GM12878 (cell line): ENCODE data around the gene EPHB2. TPM values are rescaled to one million over a fixed set of nuclear protein-coding genes. Genes with fewer than 3 reads are reported as not detected.

ENCODE experiments used
- ATAC-seq: fragments of 200-7000 bp; cut with Tn5 transposase; 3 replicates; pipeline ENCODE4 v1.9.1; 2020; ENCODE audit warnings: mild to moderate bottlenecking, moderate library complexity
- BruUV-seq: library from RNA; stranded (reverse); fragments of 400-500 nt; replicated peaks from 2 replicates; lab custom pipeline; 2021; lab: Mats Ljungman, UMichigan
- CTCF ChIA-PET: fragments of 300-600 bp; sonication (Branson Sonifier 250); formaldehyde crosslinking; extraction: SDS; loops from one replicate; lab custom pipeline; 2021; ENCODE audit warnings: inconsistent platforms; lab: Yijun Ruan, JAX
- POLR2A ChIA-PET: fragments of 350-600 bp; formaldehyde crosslinking; extraction: SDS; loops from one replicate; lab custom pipeline; 2021; ENCODE audit warnings: inconsistent platforms; lab: Charles Lee
- RAD21 ChIA-PET: fragments of 300-600 bp; sonication (Branson Sonifier 250); formaldehyde crosslinking; loops from one replicate; lab custom pipeline; 2023; ENCODE audit warnings: antibody characterized with exemption; ENCODE audit not compliant: unreplicated experiment; lab: Charles Lee
- SMC1A ChIA-PET: fragments of 300-600 bp; sonication (Branson Sonifier 250); formaldehyde crosslinking; loops from one replicate; lab custom pipeline; 2023; ENCODE audit not compliant: unreplicated experiment, uncharacterized antibody; lab: Charles Lee
- DNase-seq: peaks from one replicate; pipeline ENCODE4 v3.0.0-alpha.2; 2011; ENCODE audit warnings: low read depth, low spot score
- FAIRE-seq: peaks from 3 replicates; lab custom pipeline; 2011; peaks lifted over from hg19 to GRCh38; lab: Jason Lieb, UNC
- H2AFZ ChIP-seq: 2 replicates; pipeline ENCODE4 v1.6.0; 2011; ENCODE audit warnings: low read depth, low read length, control low read depth; ENCODE audit not compliant: control insufficient read depth
- H3K27ac ChIP-seq: 2 replicates; pipeline ENCODE4 v1.5.1; 2011; ENCODE audit warnings: control low read depth; ENCODE audit not compliant: control insufficient read depth, insufficient read depth
- H3K27me3 ChIP-seq, 2 experiments: replicated peaks in 1 of 2; 2 replicates each; pipeline versions ENCODE4 v1.6.0 to v1.6.1; 2011; ENCODE audit warnings: low read length in 1 of 2; ENCODE audit not compliant: control insufficient read depth in 2 of 2, insufficient read depth in 2 of 2
- H3K36me3 ChIP-seq, 2 experiments: 2 replicates each; pipeline ENCODE4 v1.5.1; 2011; ENCODE audit warnings: low read length in 1 of 2; ENCODE audit not compliant: control insufficient read depth in 2 of 2, insufficient read depth in 2 of 2
- H3K4me1 ChIP-seq: 2 replicates; pipeline ENCODE4 v1.6.1; 2011; ENCODE audit warnings: mild to moderate bottlenecking, low read length, moderate library complexity, mixed read lengths; ENCODE audit not compliant: control insufficient read depth, insufficient read depth
- H3K4me2 ChIP-seq: 2 replicates; pipeline ENCODE4 v1.6.0; 2011; ENCODE audit warnings: control low read depth; ENCODE audit not compliant: control insufficient read depth, insufficient read depth
- H3K4me3 ChIP-seq: fragments of 200-600 bp; sonication (generic); 2 replicates; pipeline ENCODE4 v1.5.1; 2016
- H3K79me2 ChIP-seq: 2 replicates; pipeline ENCODE4 v1.6.0; 2011; ENCODE audit warnings: low read length; ENCODE audit not compliant: control insufficient read depth, insufficient read depth
- H3K9ac ChIP-seq: 2 replicates; pipeline ENCODE4 v1.8.0; 2011; ENCODE audit warnings: low read length, control low read depth, mixed read lengths; ENCODE audit not compliant: control insufficient read depth, insufficient read depth
- H3K9me3 ChIP-seq: replicated peaks from 3 replicates; pipeline ENCODE4 v1.5.1; 2011; ENCODE audit warnings: mild to moderate bottlenecking, low read length; ENCODE audit not compliant: control insufficient read depth, insufficient read depth
- H4K20me1 ChIP-seq: 2 replicates; pipeline ENCODE4 v1.6.0; 2011; ENCODE audit not compliant: control insufficient read depth, insufficient read depth
- E2F4 ChIP-seq: IDR thresholded peaks from 2 replicates; pipeline ENCODE4 v1.6.1; 2012; ENCODE audit warnings: low read depth, low read length, improper control_type of control experiment
- FOS ChIP-seq: IDR thresholded peaks from 3 replicates; pipeline ENCODE4 v1.6.1; 2011; ENCODE audit warnings: borderline replicate concordance; ENCODE audit not compliant: insufficient read length; ENCODE audit errors: extremely low read depth
- GATAD2B ChIP-seq: fragments of 450-650 bp; conservative IDR thresholded peaks from 2 replicates; pipeline ENCODE4 v1.6.1; 2017; ENCODE audit warnings: low read depth, mild to moderate bottlenecking, moderate library complexity
- NR2F1 ChIP-seq: fragments of 450-650 bp; conservative IDR thresholded peaks from 2 replicates; pipeline ENCODE4 v1.6.1; 2017; ENCODE audit warnings: mild to moderate bottlenecking
- RAD21 ChIP-seq: IDR thresholded peaks from 2 replicates; pipeline ENCODE4 v1.6.1; 2011; ENCODE audit warnings: mild to moderate bottlenecking, low read depth, low read length, moderate library complexity; ENCODE audit not compliant: insufficient read depth
- SUZ12 ChIP-seq: fragments of 200-600 bp; sonication (generic); IDR thresholded peaks from one replicate; pipeline ENCODE4 v1.6.1; 2018; ENCODE audit warnings: antibody characterized with exemption, mild to moderate bottlenecking; ENCODE audit not compliant: unreplicated experiment
- TCF12 ChIP-seq: IDR thresholded peaks from 2 replicates; pipeline ENCODE4 v1.6.1; 2011; ENCODE audit warnings: low read depth, mild to moderate bottlenecking, low read length
- ZNF217 ChIP-seq: fragments of 450-650 bp; IDR thresholded peaks from 2 replicates; pipeline ENCODE4 v1.6.1; 2017; ENCODE audit warnings: antibody characterized with exemption, mild to moderate bottlenecking
- WGBS: methylation state at CpG from one replicate; pipeline ENCODE4 v1.1.6; 2016; ENCODE audit warnings: low lambda C conversion rate; ENCODE audit not compliant: insufficient replicate concordance, insufficient coverage; ENCODE audit errors: missing lambda C conversion rate; 5-methylcytosine and 5-hydroxymethylcytosine counted together
- in situ Hi-C: fragments of 300-500 bp; cut with MboI; formaldehyde crosslinking; loops from 9 replicates; pipeline ENCODE4 v1.14.3; 2018; ENCODE audit warnings: mixed read lengths
- intact Hi-C: fragments of 100-400 bp; cut with micrococcal nuclease; formaldehyde crosslinking; loops from one replicate; pipeline ENCODE4 v1.14.2; 2022; ENCODE audit not compliant: unreplicated experiment
- polyA plus RNA-seq, 11 experiments: library from polyadenylated mRNA; depleted of rRNA in 4 of 11; unstranded in 6 of 11; stranded (reverse) in 5 of 11; fragments of >200 nt; fragmentation: Nextera tagmentation in 4 of 11; fragmentation: Illumina TruSeq in 1 of 11; extraction: Ambion mirVana in 4 of 11; extraction: Trizol in 1 of 11; gene quantifications; 1 replicate in 1 of 11; 2 replicates in 10 of 11; pipeline versions ENCODE4 v1.2.1 to v1.2.3, GENCODE V29; 2011 to 2016; ENCODE audit warnings: inconsistent platforms in 2 of 11, missing spikeins in 2 of 11, low read depth in 1 of 11
- total RNA-seq, 4 experiments: library from RNA; depleted of rRNA in 3 of 4; stranded (reverse); fragments of >200 nt in 3 of 4; fragmentation: Illumina TruSeq in 1 of 4; extraction: Trizol in 1 of 4; gene quantifications; 2 replicates each; pipeline versions ENCODE4 v1.2.1 to v1.2.3, GENCODE V29; 2013 to 2021

Gene EPHB2
- total and polyA plus RNA-seq, 10 of the 15 experiments (the other 5 are each of a cell fraction or from before 2014, with no cell fraction given): 0.13 to 3.3 (median 0.92) TPM

DNA sequence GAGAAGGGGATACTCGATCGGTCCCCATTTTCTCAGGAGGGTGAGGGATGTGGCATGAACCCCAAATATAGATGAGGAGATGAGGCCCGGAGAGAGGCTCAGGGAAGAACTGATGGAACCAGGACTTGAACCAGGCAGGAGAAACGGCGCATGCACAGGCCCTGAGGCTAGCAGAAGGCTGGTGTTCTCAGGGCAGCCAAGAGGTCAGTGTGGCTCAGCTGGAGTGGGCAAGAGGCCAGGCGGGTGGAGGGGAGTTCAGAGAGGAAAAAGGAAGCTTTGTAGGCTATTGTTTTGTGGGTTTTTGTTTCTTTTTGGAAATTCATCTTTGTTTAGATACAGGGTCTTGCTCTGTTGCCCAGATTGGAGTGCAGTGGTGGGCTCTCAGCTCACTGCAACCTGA, 140.0 kb downstream of the EPHB2 start:
- no peak for TF ChIP-seq FOS
- H3K27me3 ChIP-seq: no peaks in the 10 kb centered on the region; a peak in 2 of 4 replicates
- ATAC-seq (no peak), FAIRE-seq (no peak), DNase-seq (no peak)
- H3K36me3 ChIP-seq: no peaks in the 10 kb centered on the region
- POLR2A ChIA-PET: no interaction called here
- H2AFZ ChIP-seq: no peak overlapping the region
- H3K4me1 ChIP-seq: peaks cover 19% of the 10 kb centered on the region
- RAD21 ChIA-PET: no interaction called here
- no peaks in the 10 kb centered on the region for H4K20me1 ChIP-seq
- no peaks in the 10 kb centered on the region for H3K79me2 ChIP-seq
- WGBS: 57% methylated on average over 6 of the region's 6 CpGs
- CTCF ChIA-PET: no interaction called here
- SMC1A ChIA-PET: no interaction called here
- H3K4me3 ChIP-seq: no peak overlapping the region
- no peak overlapping the region for H3K27ac ChIP-seq
- H3K9ac ChIP-seq: no peak overlapping the region
- no peaks in the 10 kb centered on the region for H3K9me3 ChIP-seq
- in situ Hi-C loops: no loop called here
- BruUV-seq: no TSS peak
- no peak overlapping the region for H3K4me2 ChIP-seq
- intact Hi-C loops: no loop called here

GRCh38 chr1:22851517-22851916, 140.9 kb downstream of the EPHB2 start:
- intact Hi-C loops (no loop called here), in situ Hi-C loops (no loop called here)
- ATAC-seq (no peak), FAIRE-seq (no peak), DNase-seq (no peak)
- Histone ChIP-seq H3K27ac (no peak overlapping the region), H3K4me2 (no peak overlapping the region), H3K9ac (no peak overlapping the region), H3K27me3 (no peaks in the 10 kb centered on the region; a peak in 1 of 4 replicates), H3K9me3 (no peaks in the 10 kb centered on the region), H3K36me3 (no peaks in the 10 kb centered on the region), H3K79me2 (no peaks in the 10 kb centered on the region), H2AFZ (no peak overlapping the region), H3K4me3 (no peak overlapping the region), H4K20me1 (no peaks in the 10 kb centered on the region), H3K4me1 (peaks cover 17% of the 10 kb centered on the region)
- CTCF ChIA-PET: interaction anchor here (1.3 kb wide), 1 partner anchor 177 kb away, joined by 4 read pairs; no protein-coding TSS in a partner anchor
- SMC1A ChIA-PET: interaction anchor here (1.6 kb wide), 1 partner anchor 147 kb away, joined by 5 read pairs; no protein-coding TSS in a partner anchor
- RAD21 ChIA-PET: no interaction called here
- no TSS peak for BruUV-seq
- POLR2A ChIA-PET: no interaction called here
- 16% methylated on average over 4 of the region's 4 CpGs for WGBS
- TF ChIP-seq E2F4 (no peak), RAD21 (no peak), SUZ12 (no peak), ZNF217 (no peak), TCF12 (no peak), NR2F1 (no peak), GATAD2B (no peak)
